Measurements from ENCODE around the gene FAM20C. TPM values are rescaled to one million over a fixed set of nuclear protein-coding genes. Genes with fewer than 3 reads are reported as not detected.

Gene FAM20C
- total RNA-seq, 4 donors from 2014 or later: 43.0 to 112 (median 44.0) TPM

DNA sequence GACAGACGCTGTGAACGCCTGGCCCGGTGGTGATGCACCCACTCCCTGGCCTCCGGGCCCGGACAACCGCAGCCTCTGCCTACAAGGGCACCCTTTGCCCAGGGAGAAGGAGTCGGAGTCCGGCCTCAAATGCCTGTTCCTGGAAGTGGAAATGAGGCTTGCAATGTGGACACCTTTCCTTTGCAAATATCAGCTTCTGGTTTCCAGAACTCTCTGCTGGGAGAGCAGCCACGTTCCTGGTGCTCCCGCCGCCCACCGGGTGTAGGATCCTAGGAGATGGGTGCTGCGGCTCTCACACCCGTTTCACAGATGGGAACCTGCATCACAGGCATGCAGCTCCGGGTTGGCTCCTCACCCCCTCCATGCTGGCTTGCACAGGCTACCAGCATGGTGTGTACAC lies 100.5 kb downstream of the FAM20C start:
- no peaks in the 10 kb centered on the region for H3K9me3 ChIP-seq
- H3K27ac ChIP-seq: no peak overlapping the region
- WGBS, 2 donors: 84 to 90% methylated on average over 15 of the region's 15 CpGs
- no peak for TF ChIP-seq EP300 (IDR thresholded peaks at IDR 0.05)
- TF ChIP-seq POLR2A (IDR thresholded peaks at IDR 0.05): no peak
- TF ChIP-seq, protein P1, sequence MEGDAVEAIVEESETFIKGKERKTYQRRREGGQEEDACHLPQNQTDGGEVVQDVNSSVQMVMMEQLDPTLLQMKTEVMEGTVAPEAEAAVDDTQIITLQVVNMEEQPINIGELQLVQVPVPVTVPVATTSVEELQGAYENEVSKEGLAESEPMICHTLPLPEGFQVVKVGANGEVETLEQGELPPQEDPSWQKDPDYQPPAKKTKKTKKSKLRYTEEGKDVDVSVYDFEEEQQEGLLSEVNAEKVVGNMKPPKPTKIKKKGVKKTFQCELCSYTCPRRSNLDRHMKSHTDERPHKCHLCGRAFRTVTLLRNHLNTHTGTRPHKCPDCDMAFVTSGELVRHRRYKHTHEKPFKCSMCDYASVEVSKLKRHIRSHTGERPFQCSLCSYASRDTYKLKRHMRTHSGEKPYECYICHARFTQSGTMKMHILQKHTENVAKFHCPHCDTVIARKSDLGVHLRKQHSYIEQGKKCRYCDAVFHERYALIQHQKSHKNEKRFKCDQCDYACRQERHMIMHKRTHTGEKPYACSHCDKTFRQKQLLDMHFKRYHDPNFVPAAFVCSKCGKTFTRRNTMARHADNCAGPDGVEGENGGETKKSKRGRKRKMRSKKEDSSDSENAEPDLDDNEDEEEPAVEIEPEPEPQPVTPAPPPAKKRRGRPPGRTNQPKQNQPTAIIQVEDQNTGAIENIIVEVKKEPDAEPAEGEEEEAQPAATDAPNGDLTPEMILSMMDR (IDR thresholded peaks at IDR 0.05): no peak
- no peaks in the 10 kb centered on the region for H3K36me3 ChIP-seq
- no peak overlapping the region for H3K4me3 ChIP-seq
- no peak for DNase-seq (ENCODE audit: low spot score in 2 of 2)
- peaks cover 0 to 17% (median 2%) of the 10 kb centered on the region in 4 donors for H3K4me1 ChIP-seq
- H3K27me3 ChIP-seq: peaks cover 3 to 73% of the 10 kb centered on the region in 2 donors

DNA sequence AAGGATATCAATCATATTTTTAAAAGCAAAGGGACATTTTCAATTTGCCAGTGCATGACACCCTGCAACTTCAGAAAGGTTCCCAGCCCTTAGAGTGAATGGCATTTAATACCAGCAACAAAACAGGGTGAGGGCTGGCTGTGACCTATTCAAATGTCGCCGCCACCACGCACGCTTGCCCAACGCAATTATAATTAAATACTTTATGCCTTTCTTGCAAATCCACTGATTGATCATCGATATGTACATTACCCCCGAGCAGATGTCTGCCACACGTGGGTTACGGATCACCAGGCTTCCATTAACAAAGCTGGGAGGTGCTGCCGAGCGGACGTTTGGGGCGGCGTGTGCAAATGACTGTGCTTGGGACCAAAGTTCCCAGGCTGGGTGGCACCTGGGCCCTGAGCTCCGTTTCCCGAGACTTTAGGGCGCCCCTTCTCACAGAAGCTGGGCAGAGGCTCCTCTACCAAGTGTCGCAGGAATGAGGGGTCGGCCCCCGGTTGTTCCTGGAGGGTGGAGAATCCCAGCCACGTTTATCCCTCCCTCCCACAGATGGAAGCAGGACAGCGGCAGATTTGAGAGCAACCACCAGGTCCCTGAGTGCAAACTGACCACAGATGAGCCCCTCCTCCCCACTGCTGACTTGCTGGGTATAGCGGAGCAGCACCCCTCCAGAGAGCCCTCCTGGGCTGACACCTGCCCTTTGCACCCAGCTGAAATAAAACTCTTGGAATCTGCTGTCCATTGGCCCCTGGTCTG lies 101.5 kb downstream of the FAM20C start:
- Histone ChIP-seq H3K27me3 (peaks cover 3 to 66% of the 10 kb centered on the region in 2 donors), H3K4me1 (peaks cover 0 to 17% (median 2%) of the 10 kb centered on the region in 4 donors), H3K36me3 (no peaks in the 10 kb centered on the region), H3K9me3 (no peaks in the 10 kb centered on the region), H3K27ac (no peak overlapping the region), H3K4me3 (no peak overlapping the region)
- no peak for DNase-seq (ENCODE audit: low spot score in 2 of 2)
- WGBS, 2 donors: 77 to 80% methylated on average over 21 to 23 of the region's 23 CpGs
- TF ChIP-seq, protein P1 (IDR thresholded peaks at IDR 0.05): no peak
- TF ChIP-seq POLR2A (IDR thresholded peaks at IDR 0.05): no peak
- TF ChIP-seq EP300 (IDR thresholded peaks at IDR 0.05): no peak

GRCh38 chr7:294440-295154 lies 102.2 kb downstream of the FAM20C start:
- no peaks in the 10 kb centered on the region for H3K9me3 ChIP-seq
- WGBS, 2 donors: 84 to 85% methylated on average over 25 of the region's 25 CpGs
- H3K36me3 ChIP-seq: no peaks in the 10 kb centered on the region
- no peak for TF ChIP-seq EP300 (IDR thresholded peaks at IDR 0.05)
- TF ChIP-seq, protein P1 (IDR thresholded peaks at IDR 0.05): no peak
- TF ChIP-seq POLR2A (IDR thresholded peaks at IDR 0.05): no peak
- H3K27ac ChIP-seq: no peak overlapping the region
- H3K4me3 ChIP-seq: no peak overlapping the region
- DNase-seq (ENCODE audit: low spot score in 2 of 2): no peak
- peaks cover 3 to 59% of the 10 kb centered on the region in 2 donors for H3K27me3 ChIP-seq
- H3K4me1 ChIP-seq: peaks cover 0 to 13% (median 2%) of the 10 kb centered on the region in 4 donors

DNA sequence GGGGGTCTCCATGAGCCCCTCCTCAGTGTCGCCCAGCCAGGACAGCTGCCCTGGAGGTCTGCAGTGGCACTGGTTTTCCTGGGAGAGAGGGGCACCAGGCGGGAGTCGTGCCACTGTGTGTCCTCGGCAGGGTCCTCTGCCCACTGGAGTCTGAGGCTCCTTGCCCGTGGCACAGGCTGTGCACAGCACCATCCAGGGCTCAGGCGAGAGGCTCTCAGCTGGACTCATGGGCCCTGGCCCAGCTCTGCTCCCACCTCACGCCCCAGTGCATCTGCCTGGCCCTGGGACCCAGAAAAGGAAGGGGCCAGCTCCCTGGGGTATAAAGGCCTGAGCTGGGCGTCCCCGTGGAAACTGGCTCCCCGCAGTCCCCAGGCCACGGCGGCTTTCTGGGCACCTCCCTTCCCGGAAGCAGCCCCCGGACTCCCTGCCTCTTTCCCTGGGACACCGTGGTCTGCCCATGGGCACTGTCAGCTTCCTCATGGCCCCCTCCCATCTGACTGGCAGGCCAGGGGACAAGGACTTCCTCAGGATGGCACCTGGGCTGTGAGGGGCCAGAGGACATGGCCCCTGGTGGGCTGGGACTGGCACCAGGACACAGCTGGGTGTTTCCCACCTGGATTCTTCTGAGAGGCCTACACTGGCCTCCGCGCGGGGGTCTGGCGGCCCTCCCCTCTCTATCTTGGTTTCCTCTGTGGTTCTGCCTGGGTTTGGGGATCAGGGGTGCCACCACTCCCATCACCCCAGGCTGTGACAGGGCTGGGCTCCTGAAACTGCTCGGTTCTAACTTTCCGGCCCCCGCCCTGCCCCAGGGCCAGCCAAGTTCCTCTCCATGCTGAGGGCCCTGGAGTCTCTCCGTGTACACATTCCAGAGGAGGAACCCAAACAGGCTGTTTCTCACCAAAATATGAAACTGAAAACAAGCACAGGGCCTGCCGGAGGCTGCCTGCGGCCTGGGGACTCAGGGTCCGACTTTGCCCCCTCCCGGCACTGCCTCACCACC lies 103.1 kb downstream of the FAM20C start:
- Histone ChIP-seq H3K4me3 (no peak overlapping the region), H3K27ac (no peak overlapping the region), H3K36me3 (no peaks in the 10 kb centered on the region), H3K4me1 (peaks cover 0 to 5% (median 0%) of the 10 kb centered on the region in 4 donors), H3K9me3 (no peaks in the 10 kb centered on the region), H3K27me3 (peaks cover 0 to 50% of the 10 kb centered on the region in 2 donors)
- no peak for TF ChIP-seq EP300 (IDR thresholded peaks at IDR 0.05)
- no peak for TF ChIP-seq POLR2A (IDR thresholded peaks at IDR 0.05)
- TF ChIP-seq, protein P1 (IDR thresholded peaks at IDR 0.05): no peak
- 76 to 79% methylated on average over 21 to 25 of the region's 27 CpGs for WGBS, 2 donors
- no peak for DNase-seq (ENCODE audit: low spot score in 2 of 2)
